Measurements from ENCODE around the gene ABI3BP.

ABI3BP gene

DNA sequence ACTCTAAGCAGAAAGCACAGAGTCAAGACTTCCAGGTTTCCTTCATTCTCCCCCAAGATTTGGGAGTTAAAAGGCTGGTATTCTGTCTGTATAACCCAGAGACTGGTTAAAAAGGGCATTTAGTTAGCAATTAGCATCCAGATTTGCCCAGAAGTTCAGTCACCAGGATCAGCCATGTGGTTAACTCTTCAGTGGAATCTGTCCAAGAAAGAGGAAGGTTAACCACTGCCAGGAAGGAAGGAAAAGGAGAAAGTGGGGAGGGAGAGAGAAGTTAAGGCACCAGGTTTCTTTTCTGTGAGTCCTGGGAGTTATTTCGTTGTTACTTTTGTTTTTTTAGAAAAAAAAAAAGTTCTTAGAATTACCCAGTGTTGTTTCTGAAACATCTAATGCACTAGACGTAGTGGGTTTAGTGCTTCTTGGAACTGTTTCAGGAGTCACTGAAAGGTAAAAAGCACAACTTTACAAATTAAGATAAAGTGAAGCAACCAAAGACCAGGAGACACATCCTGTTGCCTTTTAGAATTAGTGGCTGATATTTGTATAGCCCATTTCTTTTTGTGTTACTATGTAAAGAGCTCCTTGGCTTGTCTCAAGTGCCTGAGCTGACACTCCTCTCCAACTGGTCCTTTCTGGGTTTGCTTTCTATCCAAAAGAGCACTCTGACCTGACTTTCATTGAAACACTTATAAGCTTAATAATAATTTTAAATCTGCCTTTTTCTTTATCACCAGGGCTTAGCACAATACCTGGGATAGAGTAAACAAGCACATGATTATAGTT lies 128.6 kb downstream of the ABI3BP start:
- H3K4me3 ChIP-seq (ENCODE audit: control insufficient read depth, low read depth, low read length), result no peak overlapping the region
- TF ChIP-seq, protein P1, sequence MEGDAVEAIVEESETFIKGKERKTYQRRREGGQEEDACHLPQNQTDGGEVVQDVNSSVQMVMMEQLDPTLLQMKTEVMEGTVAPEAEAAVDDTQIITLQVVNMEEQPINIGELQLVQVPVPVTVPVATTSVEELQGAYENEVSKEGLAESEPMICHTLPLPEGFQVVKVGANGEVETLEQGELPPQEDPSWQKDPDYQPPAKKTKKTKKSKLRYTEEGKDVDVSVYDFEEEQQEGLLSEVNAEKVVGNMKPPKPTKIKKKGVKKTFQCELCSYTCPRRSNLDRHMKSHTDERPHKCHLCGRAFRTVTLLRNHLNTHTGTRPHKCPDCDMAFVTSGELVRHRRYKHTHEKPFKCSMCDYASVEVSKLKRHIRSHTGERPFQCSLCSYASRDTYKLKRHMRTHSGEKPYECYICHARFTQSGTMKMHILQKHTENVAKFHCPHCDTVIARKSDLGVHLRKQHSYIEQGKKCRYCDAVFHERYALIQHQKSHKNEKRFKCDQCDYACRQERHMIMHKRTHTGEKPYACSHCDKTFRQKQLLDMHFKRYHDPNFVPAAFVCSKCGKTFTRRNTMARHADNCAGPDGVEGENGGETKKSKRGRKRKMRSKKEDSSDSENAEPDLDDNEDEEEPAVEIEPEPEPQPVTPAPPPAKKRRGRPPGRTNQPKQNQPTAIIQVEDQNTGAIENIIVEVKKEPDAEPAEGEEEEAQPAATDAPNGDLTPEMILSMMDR (IDR thresholded peaks at IDR 0.05; ENCODE audit: control insufficient read depth, insufficient read depth, low read depth, low read length, missing control alignments), result no peak
- DNase-seq (ENCODE audit: low read depth), result no peak

DNA sequence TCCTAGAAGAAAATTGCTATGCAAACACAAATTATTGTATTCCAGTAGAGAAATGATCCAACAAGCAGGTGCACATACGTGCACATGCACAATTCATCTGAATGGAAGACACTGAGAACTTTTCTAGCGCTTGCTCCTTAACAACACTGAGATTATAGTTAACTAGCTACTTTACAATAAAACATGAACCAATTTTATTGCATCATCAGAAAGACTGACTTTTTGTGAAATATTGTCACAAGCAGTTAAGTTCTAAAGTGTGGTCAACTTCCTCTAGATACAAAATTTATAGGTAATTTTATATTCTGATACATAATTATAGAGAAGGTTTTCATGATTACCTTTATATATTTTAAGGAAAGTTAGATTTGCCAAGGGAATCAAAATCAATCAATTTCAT lies 135.4 kb downstream of the ABI3BP start:
- H3K4me3 ChIP-seq (ENCODE audit: control insufficient read depth, low read depth, low read length), result no peak overlapping the region
- TF ChIP-seq, protein P1 (IDR thresholded peaks at IDR 0.05; ENCODE audit: control insufficient read depth, insufficient read depth, low read depth, low read length, missing control alignments), result no peak
- no peak for DNase-seq (ENCODE audit: low read depth)

DNA sequence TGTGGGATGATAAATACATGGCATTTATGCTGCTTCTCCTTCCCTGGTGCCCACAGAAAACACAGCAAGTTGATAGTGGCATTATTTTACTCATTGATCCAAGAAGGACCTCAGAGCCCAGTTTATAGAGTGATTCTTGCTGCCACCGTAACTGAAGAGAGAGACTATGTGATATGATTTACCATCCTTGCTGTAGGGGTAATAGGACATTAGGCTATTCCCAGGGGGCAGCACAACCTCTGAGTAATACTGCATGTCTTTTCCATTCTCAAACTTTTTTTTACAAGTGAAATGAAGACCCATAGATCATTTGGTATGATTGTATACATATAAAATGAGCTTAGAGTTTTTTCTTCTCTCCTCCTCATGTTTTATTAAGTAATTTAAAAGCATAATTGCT lies 136.4 kb downstream of the ABI3BP start:
- no peak for DNase-seq (ENCODE audit: low read depth)
- TF ChIP-seq, protein P1 (IDR thresholded peaks at IDR 0.05; ENCODE audit: control insufficient read depth, insufficient read depth, low read depth, low read length, missing control alignments), result no peak
- no peak overlapping the region for H3K4me3 ChIP-seq (ENCODE audit: control insufficient read depth, low read depth, low read length)

DNA sequence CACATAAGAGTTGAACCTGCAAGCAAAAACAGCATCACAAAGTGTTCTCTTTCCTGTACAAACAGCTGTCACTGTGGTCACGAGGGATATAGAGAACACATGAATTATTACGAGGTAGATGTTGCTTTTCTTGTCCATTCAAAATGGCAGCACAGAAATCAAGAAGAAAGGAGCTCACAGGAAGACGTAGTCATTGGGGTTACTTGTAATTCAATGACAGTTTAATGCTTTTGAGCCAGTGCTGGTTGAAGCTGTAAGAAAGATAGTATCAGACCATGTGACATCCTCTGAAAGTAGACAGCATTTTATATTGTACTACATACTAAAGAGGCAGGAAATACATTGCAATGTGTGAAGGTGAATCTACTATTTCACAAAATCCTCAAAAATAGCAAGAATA lies 140.4 kb downstream of the ABI3BP start:
- DNase-seq (ENCODE audit: low read depth), result no peak
- TF ChIP-seq, protein P1 (IDR thresholded peaks at IDR 0.05; ENCODE audit: control insufficient read depth, insufficient read depth, low read depth, low read length, missing control alignments), result no peak
- H3K4me3 ChIP-seq (ENCODE audit: control insufficient read depth, low read depth, low read length), result no peak overlapping the region

DNA sequence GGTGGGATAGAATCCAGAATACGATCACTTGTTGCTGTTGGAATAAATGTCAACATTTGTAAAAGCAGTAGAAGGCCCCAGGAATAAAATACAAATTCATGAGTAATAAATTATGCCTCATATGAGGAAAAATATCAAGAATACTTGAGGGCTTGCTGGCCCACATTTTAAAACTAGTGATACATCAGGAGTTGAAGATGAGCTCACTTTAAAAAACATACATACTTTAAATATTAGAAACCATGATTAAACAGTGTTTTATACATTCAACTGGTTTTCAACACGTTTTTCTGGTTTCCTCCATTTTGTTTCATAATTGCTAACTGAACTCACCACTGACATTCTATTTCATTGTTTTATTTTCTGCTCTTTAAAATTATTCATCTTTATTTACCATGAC lies 142.5 kb downstream of the ABI3BP start:
- no peak overlapping the region for H3K4me3 ChIP-seq (ENCODE audit: control insufficient read depth, low read depth, low read length)
- DNase-seq (ENCODE audit: low read depth), result no peak
- TF ChIP-seq, protein P1 (IDR thresholded peaks at IDR 0.05; ENCODE audit: control insufficient read depth, insufficient read depth, low read depth, low read length, missing control alignments), result no peak

DNA sequence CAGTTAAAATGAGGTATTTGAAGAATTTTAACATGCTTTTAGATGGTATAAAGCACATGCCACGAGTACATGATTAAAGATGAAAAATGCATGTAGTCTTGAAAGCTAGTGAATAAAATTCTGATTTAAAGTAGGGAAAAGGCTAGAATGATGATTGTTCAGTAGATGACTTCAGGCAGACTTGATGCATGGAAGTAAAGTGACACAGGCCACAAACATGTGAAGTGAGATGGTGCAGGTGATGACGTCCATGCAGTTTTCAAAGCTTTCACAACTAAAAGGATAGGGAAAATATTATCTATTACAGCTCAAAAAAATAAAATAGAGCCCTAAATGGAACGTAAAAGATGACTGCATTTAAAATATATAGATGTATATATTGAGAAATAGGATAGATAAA lies 143.1 kb downstream of the ABI3BP start:
- DNase-seq (ENCODE audit: low read depth), result no peak
- no peak overlapping the region for H3K4me3 ChIP-seq (ENCODE audit: control insufficient read depth, low read depth, low read length)
- TF ChIP-seq, protein P1 (IDR thresholded peaks at IDR 0.05; ENCODE audit: control insufficient read depth, insufficient read depth, low read depth, low read length, missing control alignments), result no peak
